A549 (cell line): ENCODE data around the gene GMPR. TPM values are rescaled to one million over a fixed set of nuclear protein-coding genes. Genes with fewer than 3 reads are reported as not detected.

Source experiments
- ATAC-seq, 2 experiments: fragments of 200-7000 bp in 1 of 2; fragments of >200 bp in 1 of 2; cut with Nextera tagmentation in 1 of 2; cut with Tn5 transposase in 1 of 2; 3 replicates each; pipeline versions ENCODE4 v1.8.0 to v1.9.1; 2018 to 2020; ENCODE audit warnings: mild to moderate bottlenecking in 1 of 2, moderate library complexity in 1 of 2
- CTCF ChIA-PET: fragments of 300-600 bp; sonication (Branson Sonifier 250); formaldehyde crosslinking; extraction: SDS; loops from one replicate; lab custom pipeline; 2021; ENCODE audit warnings: antibody characterized with exemption, inconsistent platforms; lab: Yijun Ruan, JAX
- POLR2A ChIA-PET: fragments of 350-600 bp; formaldehyde crosslinking; extraction: SDS; loops from one replicate; lab custom pipeline; 2021; ENCODE audit warnings: antibody characterized with exemption, inconsistent platforms; lab: Yijun Ruan, JAX
- DNase-seq, 2 experiments: peaks; one replicate each; pipeline versions ENCODE4 v3.0.0 to v3.0.0-alpha.2; 2011 to 2016; ENCODE audit warnings: low read depth in 1 of 2, low spot score in 1 of 2
- FAIRE-seq: peaks from 2 replicates; lab custom pipeline; 2011; peaks lifted over from hg19 to GRCh38; lab: Jason Lieb, UNC
- H3K27ac ChIP-seq, 2 experiments: fragments of >200 bp; sonication (Bioruptor Twin); formaldehyde crosslinking; 3 replicates each; pipeline ENCODE4 v1.5.1; 2016 to 2017
- H3K4me1 ChIP-seq: fragments of >200 bp; sonication (Bioruptor Twin); formaldehyde crosslinking; 3 replicates; pipeline ENCODE4 v1.6.1; 2016
- H3K4me2 ChIP-seq: fragments of >200 bp; sonication (Bioruptor Twin); formaldehyde crosslinking; 3 replicates; pipeline ENCODE4 v1.6.1; 2016
- H3K4me3 ChIP-seq: fragments of >200 bp; sonication (Bioruptor Twin); formaldehyde crosslinking; 3 replicates; pipeline ENCODE4 v1.5.1; 2016
- H3K9me3 ChIP-seq: fragments of >200 bp; sonication (Bioruptor Twin); formaldehyde crosslinking; 3 replicates; pipeline ENCODE4 v1.6.1; 2016
- CHD2 ChIP-seq: fragments of 150-350 bp; IDR thresholded peaks from 2 replicates; pipeline ENCODE4 v1.6.1; 2014; ENCODE audit warnings: low read length; ENCODE audit not compliant: partially characterized antibody
- CTCF ChIP-seq: fragments of >200 bp; sonication (Bioruptor Twin); formaldehyde crosslinking; IDR thresholded peaks from 3 replicates; pipeline ENCODE4 v1.5.1; 2016
- E2F6 ChIP-seq: IDR thresholded peaks from 2 replicates; pipeline ENCODE4 v1.6.1; 2012; ENCODE audit warnings: low read depth, borderline replicate concordance
- EHF ChIP-seq: fragments of 250-450 bp; sonication (Bioruptor Pico); IDR thresholded peaks from 2 replicates; pipeline ENCODE4 v1.5.0; 2020; ENCODE audit warnings: mild to moderate bottlenecking
- EHMT2 ChIP-seq: fragments of 200-600 bp; sonication (generic); IDR thresholded peaks from 2 replicates; pipeline ENCODE4 v1.6.1; 2016; ENCODE audit warnings: antibody characterized with exemption, low read depth, mild to moderate bottlenecking, moderate library complexity
- EP300 ChIP-seq, 2 experiments: fragments of >200 bp; sonication (Bioruptor Twin); formaldehyde crosslinking; IDR thresholded peaks; 2 replicates in 1 of 2; 3 replicates in 1 of 2; pipeline ENCODE4 v1.6.1; 2016 to 2017
- FOXS1 ChIP-seq: fragments of 250-450 bp; sonication (Bioruptor Pico); IDR thresholded peaks from 2 replicates; pipeline ENCODE4 v1.5.0; 2020; ENCODE audit warnings: mild to moderate bottlenecking, moderate library complexity
- HES2 ChIP-seq: fragments of >200 bp; sonication (Bioruptor Twin); formaldehyde crosslinking; IDR thresholded peaks from 2 replicates; pipeline ENCODE4 v1.6.1; 2016
- HOXB13 ChIP-seq: fragments of 250-450 bp; sonication (Bioruptor Pico); IDR thresholded peaks from 2 replicates; pipeline ENCODE4 v1.5.0; 2020; ENCODE audit warnings: low read depth, mild to moderate bottlenecking, moderate library complexity
- JUNB ChIP-seq: fragments of >200 bp; sonication (Bioruptor Twin); formaldehyde crosslinking; IDR thresholded peaks from 2 replicates; pipeline ENCODE4 v1.6.1; 2016
- KDM1A ChIP-seq: fragments of 200-600 bp; sonication (generic); IDR thresholded peaks from 2 replicates; pipeline ENCODE4 v1.6.1; 2016; ENCODE audit warnings: low read depth, mild to moderate bottlenecking
- MAFK ChIP-seq: fragments of 450-650 bp; IDR thresholded peaks from 2 replicates; pipeline ENCODE4 v1.6.1; 2014; ENCODE audit not compliant: partially characterized antibody
- NR3C1 ChIP-seq: fragments of >200 bp; sonication (Bioruptor Twin); formaldehyde crosslinking; IDR thresholded peaks from 3 replicates; pipeline ENCODE4 v1.6.1; 2017
- POLR2A ChIP-seq: IDR thresholded peaks from 2 replicates; pipeline ENCODE4 v1.6.1; 2012; ENCODE audit warnings: mild to moderate bottlenecking, low read length
- RCOR1 ChIP-seq: fragments of 150-350 bp; IDR thresholded peaks from 2 replicates; pipeline ENCODE4 v1.6.1; 2014; ENCODE audit warnings: antibody characterized with exemption, low read length, low read depth
- REST ChIP-seq: fragments of 200-600 bp; sonication (generic); IDR thresholded peaks from 2 replicates; pipeline ENCODE4 v1.6.1; 2016; ENCODE audit warnings: antibody characterized with exemption, mild to moderate bottlenecking, moderate library complexity
- RFX5 ChIP-seq: fragments of 450-650 bp; IDR thresholded peaks from 2 replicates; pipeline ENCODE4 v1.7.1; 2014; ENCODE audit warnings: antibody characterized with exemption, mild to moderate bottlenecking, moderate library complexity
- TFCP2L1 ChIP-seq: fragments of 250-450 bp; sonication (Bioruptor Pico); IDR thresholded peaks from 2 replicates; pipeline ENCODE4 v1.5.0; 2021; ENCODE audit warnings: mild to moderate bottlenecking
- USF2 ChIP-seq: fragments of 450-650 bp; IDR thresholded peaks from 2 replicates; pipeline ENCODE4 v1.6.1; 2014; ENCODE audit warnings: antibody characterized with exemption
- ZSCAN20 ChIP-seq: fragments of 250-450 bp; sonication (Bioruptor Pico); IDR thresholded peaks from 2 replicates; pipeline ENCODE4 v1.8.0; 2022; ENCODE audit warnings: mild to moderate bottlenecking, moderate library complexity
- WGBS: methylation state at CpG from one replicate; pipeline ENCODE4 v1.1.6; 2017; ENCODE audit errors: missing lambda C conversion rate; 5-methylcytosine and 5-hydroxymethylcytosine counted together
- polyA plus RNA-seq, 4 experiments: library from polyadenylated mRNA; depleted of rRNA in 3 of 4; stranded (reverse); fragments of >200 nt; fragmentation: RNase III in 1 of 4; extraction: RNeasy Plus Mini Kit Qiagen cat#74134 plus additional on column Dnase treatment in 1 of 4; gene quantifications; 2 replicates in 3 of 4; 3 replicates in 1 of 4; pipeline ENCODE4 v1.2.3, GENCODE V29; 2011 to 2017

Gene GMPR
- polyA plus RNA-seq, 2 of the 4 experiments (the other 2 are of a cell fraction): 0.23 to 0.34 TPM

- Histone ChIP-seq H3K4me3 (no peak overlapping the region), H3K9me3 (no peaks in the 10 kb centered on the region), H3K4me1 (no peaks in the 10 kb centered on the region), H3K27ac (no peak overlapping the region), H3K4me2 (no peak overlapping the region)
- WGBS: 89% methylated on average over 17 of the region's 19 CpGs
- FAIRE-seq: no peak
- ATAC-seq: no peak
- no peak for DNase-seq
- ChIA-PET POLR2A (no interaction called here), CTCF (no interaction called here)
- TF ChIP-seq POLR2A: no peak
- TF ChIP-seq EHF (CRISPR knock-in tag): no peak
- no peak for TF ChIP-seq HES2
- no peak for TF ChIP-seq TFCP2L1 (CRISPR knock-in tag)
- TF ChIP-seq HOXB13 (CRISPR knock-in tag): no peak
- TF ChIP-seq MAFK: no peak
- TF ChIP-seq CTCF: no peak
Observed at GRCh38 chr6:16305788-16306187, 67.4 kb downstream of the GMPR start.

- Histone ChIP-seq H3K27ac (no peak overlapping the region), H3K4me3 (no peak overlapping the region), H3K4me2 (no peak overlapping the region), H3K4me1 (no peaks in the 10 kb centered on the region), H3K9me3 (no peaks in the 10 kb centered on the region)
- ChIA-PET CTCF (no interaction called here), POLR2A (no interaction called here)
- 93% methylated on average over 20 of the region's 20 CpGs for WGBS
- FAIRE-seq (no peak), DNase-seq (no peak), ATAC-seq (no peak)
- TF ChIP-seq MAFK: no peak
- TF ChIP-seq HES2: no peak
- no peak for TF ChIP-seq ZSCAN20 (CRISPR knock-in tag)
- TF ChIP-seq CHD2: no peak
- no peak for TF ChIP-seq EP300 (IDR thresholded peaks at IDR 0.05)
- TF ChIP-seq USF2: no peak
- TF ChIP-seq CTCF: no peak
- TF ChIP-seq REST: no peak
- TF ChIP-seq KDM1A: no peak
- TF ChIP-seq EHMT2: no peak
- TF ChIP-seq NR3C1: no peak
- no peak for TF ChIP-seq RCOR1
- no peak for TF ChIP-seq RFX5
- no peak for TF ChIP-seq TFCP2L1 (CRISPR knock-in tag)
- TF ChIP-seq JUNB: no peak
- no peak for TF ChIP-seq E2F6
- TF ChIP-seq FOXS1 (CRISPR knock-in tag): no peak
Observed at GRCh38 chr6:16306334-16306733, 67.9 kb downstream of the GMPR start.
